GM21723 (cell line): ENCODE data around the gene TMC5.
A peak's percentile ranks its signal among the peaks of the same experiment; 100 is the strongest.

ENCODE experiments used
- ATAC-seq: cut with Tn5 transposase; IDR thresholded peaks from one replicate; pipeline ENCODE4 v1.9.1; 2021; ENCODE audit warnings: mild to moderate bottlenecking, moderate library complexity; ENCODE audit not compliant: unreplicated experiment

TMC5 gene

GRCh38 chr16:19502395-19503131, 84.9 kb downstream of the TMC5 start:
- no peak for ATAC-seq

- ATAC-seq: no peak
These were observed 85.9 kb downstream of the TMC5 start for GRCh38 chr16:19503461-19504075.

- ATAC-seq: no peak
These were observed 88.1 kb downstream of the TMC5 start for GRCh38 chr16:19505600-19506303.

- ATAC-seq: no peak
These were observed 89.3 kb downstream of the TMC5 start for GRCh38 chr16:19506965-19507364.

GRCh38 chr16:19507867-19508266, 90.2 kb downstream of the TMC5 start:
- no peak for ATAC-seq

- ATAC-seq: no peak
These were observed 94.6 kb downstream of the TMC5 start for GRCh38 chr16:19512297-19512696.

GRCh38 chr16:19513377-19514053, 95.8 kb downstream of the TMC5 start:
- no peak for ATAC-seq

GRCh38 chr16:19515757-19516156, 98.1 kb downstream of the TMC5 start:
- ATAC-seq: no peak

GRCh38 chr16:19517424-19518089, 99.9 kb downstream of the TMC5 start:
- ATAC-seq: no peak

- no peak for ATAC-seq
These were observed 100.7 kb downstream of the TMC5 start for GRCh38 chr16:19518388-19518787.

- no peak for ATAC-seq
These were observed 103.2 kb downstream of the TMC5 start for GRCh38 chr16:19520861-19521331.

- peak; percentile 77 for ATAC-seq
These were observed 104.1 kb downstream of the TMC5 start, which contains the start of gene GDE1 for GRCh38 chr16:19521471-19522396. Gene GDE1 (minus strand): TSS chr16:19522098. CDS start chr16:19521964, 134 bp downstream.

GRCh38 chr16:19522397-19522732, 104.7 kb downstream of the TMC5 start:
- ATAC-seq: no peak

GRCh38 chr16:19522760-19523159, 105.1 kb downstream of the TMC5 start:
- ATAC-seq: no peak

- ATAC-seq: no peak
These were observed 105.5 kb downstream of the TMC5 start for GRCh38 chr16:19523184-19523558.

- peak; percentile 68 for ATAC-seq
These were observed 106.1 kb downstream of the TMC5 start, which contains the start of gene CCP110 for GRCh38 chr16:19523559-19524355. Gene CCP110 (plus strand): TSS chr16:19523942. CDS start chr16:19527882, 3,940 bp downstream.

GRCh38 chr16:19524356-19524615, 106.6 kb downstream of the TMC5 start:
- no peak for ATAC-seq

GRCh38 chr16:19524616-19525384, 107.1 kb downstream of the TMC5 start:
- no peak for ATAC-seq
